Suppressor macrophage treated with lipopolysaccharide for 1 hour (primary cell): Measurements from ENCODE around the gene CBY1.

ENCODE experiments used
- DNase-seq, 3 donors: peaks; one replicate each; pipeline ENCODE4 v3.0.0-alpha.2; 2020 to 2022

CBY1 gene

DNA sequence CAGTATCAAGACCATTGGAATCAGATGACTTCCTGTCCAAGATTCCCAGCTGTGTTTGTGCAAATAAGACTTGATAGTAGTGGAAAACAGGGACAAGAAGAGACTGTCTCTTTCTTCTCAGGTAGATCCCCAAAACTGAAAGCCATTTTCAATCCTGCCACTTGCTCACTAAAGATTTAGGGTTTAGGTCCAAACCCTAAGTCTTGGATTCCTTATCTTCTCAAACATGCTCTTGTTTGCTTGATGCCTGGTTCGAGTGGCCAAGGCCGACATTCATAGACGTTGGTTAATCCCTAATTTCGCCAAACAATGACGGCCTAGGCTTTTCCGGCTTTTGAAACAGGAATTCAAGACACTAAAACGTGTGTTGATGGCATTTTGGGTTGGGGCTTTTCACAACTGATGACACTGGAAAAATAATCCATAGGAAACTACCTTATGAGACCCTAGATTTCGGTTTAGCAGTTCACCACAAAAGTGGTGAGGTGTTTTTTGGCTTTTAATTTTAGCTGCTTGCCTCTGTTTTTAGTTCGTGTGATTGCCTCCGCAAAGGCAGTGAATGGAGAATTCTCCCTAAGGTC is 48.3 kb downstream of the CBY1 start:
- DNase-seq, result peak in 2 of 3 donors; percentile 25 to 57

- DNase-seq, result peak; percentile 98 to 100 (median 100)
Measured at GRCh38 chr22:38705235-38706100, 49.0 kb downstream of the CBY1 start, which contains the start of gene GTPBP1. Gene GTPBP1, plus strand, starts transcription at chr22:38705944. Its CDS starts 12 bp downstream, at chr22:38705956.

- DNase-seq, result peak; percentile 64 to 77 (median 74)
Measured at GRCh38 chr22:38706101-38706900, 49.9 kb downstream of the CBY1 start.

GRCh38 chr22:38706901-38707195 is 50.4 kb downstream of the CBY1 start:
- DNase-seq, result peak; percentile 65 to 72 (median 68)

DNA sequence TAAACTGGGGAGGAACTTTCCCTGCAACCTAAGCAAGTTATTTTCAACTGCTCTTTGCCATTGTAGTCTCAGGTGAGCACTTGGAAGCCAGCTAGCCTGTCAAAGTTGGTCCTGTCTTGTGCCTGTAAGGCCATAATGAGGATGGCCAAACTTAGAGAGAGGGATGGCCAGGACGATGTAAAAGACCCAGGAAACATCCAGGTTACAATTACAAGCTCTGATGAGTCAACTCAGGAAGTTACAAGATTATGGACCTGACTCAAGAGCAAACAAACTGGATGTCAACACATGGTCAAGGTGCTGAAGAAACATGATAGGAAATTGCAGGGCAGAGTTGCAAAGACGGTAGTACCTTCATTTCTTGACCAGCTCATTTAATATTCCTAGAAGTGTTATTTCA is 50.9 kb downstream of the CBY1 start:
- DNase-seq, result peak; percentile 33 to 57 (median 56)

- DNase-seq, result no peak
Measured at GRCh38 chr22:38707984-38708383, 51.5 kb downstream of the CBY1 start.

DNA sequence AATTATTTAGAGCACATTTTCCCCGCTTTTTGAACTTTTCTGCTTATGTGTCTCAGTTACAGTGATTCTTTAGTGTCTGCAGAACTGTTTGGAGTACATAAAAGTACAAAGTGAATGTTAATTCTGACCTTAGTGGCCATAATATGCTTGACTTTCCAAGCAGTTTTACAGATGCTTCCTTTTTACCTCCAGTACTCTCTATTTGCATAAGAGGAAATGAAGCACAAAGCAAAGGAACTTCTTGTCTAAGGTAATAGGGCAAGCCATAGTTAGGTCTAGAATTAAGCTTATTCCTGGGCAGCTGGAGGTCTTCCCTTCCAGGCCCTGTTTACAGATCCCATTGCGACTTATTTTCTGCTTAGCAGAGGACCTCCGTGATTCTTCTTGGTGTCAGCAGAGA is 52.9 kb downstream of the CBY1 start:
- no peak for DNase-seq

GRCh38 chr22:38710351-38710750 is 53.9 kb downstream of the CBY1 start:
- no peak for DNase-seq

DNA sequence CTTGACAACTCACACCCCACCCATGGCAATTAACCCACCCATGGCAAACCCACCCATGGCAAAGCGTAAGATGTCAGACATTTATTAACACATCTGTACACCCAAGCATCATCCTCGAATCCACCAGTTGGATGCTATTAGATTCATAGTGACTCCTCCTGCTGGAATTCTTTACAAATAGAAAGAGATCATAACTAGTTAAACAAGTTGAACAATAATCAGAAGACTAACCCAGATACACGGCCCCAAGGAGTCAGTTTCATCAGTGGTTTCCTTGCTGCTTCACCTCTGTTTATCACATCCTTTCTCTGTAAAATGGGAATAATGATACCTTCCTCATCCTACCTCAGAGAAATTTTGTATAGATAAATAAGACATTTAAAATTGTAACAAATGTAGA is 54.4 kb downstream of the CBY1 start:
- DNase-seq, result no peak

DNA sequence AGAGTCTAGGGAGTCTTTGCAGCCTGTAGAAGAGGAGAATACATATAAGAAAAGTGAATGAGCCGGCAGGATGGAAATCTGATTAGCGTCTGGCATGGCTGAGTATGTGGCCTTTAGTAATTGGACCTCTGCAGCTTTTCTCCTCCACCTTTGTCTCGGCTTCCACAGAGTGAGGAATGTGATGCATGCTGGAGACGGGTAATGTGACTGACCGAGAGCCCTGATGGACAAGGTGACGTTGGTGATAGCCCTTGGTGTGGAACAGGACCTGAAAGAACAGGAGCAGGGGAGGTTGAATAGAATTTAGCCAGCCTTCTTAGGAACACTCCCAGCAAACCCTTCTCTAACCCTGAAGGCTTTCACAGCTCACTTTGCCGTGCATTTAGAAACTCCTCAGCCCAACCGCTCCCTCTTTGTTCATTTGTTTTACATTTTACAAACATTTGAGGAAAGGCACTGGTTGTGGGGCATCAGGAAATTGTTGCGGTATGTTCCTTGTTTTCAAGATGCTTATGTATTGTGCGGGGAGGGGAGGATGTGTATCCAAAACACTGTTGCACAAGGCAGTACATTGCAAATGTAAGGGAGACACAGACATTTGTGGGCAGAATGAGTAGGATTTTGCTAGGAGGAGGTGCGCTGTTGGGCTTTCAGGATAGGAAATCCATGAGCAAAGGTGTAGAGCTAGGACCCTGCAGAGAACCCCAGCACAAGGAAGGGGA is 56.2 kb downstream of the CBY1 start:
- no peak for DNase-seq

DNA sequence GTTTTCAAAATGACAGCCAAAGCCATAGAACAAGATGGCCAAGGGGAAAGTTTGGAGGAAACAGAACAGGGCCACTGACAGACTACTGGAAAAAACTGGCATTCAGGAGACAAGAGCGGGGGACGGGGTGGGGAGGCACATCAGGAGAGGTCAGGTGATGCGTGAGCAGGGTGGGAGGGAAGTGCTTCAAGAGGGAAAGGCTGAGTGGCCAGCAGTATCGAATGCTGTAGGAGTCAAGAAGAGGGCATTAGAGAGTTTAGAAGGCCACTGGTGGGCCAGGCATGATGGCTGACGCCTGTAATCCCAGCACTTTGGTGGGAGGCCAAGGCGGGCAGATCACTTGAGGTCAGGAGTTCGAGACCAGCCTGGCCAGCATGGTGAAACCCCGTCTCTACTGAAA is 57.5 kb downstream of the CBY1 start:
- no peak for DNase-seq

GRCh38 chr22:38715176-38715764 is 58.8 kb downstream of the CBY1 start:
- DNase-seq, result peak; percentile 20 to 30 (median 25)

- no peak for DNase-seq
Measured at GRCh38 chr22:38715852-38716251, 59.4 kb downstream of the CBY1 start.

DNA sequence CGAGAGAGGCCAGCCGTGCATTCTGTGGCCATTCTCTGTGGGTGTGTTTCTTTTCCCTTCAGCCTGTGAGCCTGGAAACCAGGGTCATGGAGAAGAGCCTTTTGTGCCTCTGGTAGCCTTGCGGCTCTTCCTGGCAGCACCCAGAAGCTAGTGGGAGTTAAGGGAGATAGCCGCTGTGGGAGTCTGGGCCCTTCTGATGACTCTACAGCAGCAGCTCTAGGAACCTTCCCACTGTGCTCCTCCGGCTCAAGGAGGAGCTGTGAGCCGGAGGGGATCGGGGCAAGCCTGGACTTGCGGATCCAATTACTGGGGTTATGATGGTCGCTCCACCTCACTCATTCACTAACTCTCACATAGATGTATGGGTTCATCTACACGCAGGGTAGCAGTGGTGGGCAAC is 59.8 kb downstream of the CBY1 start:
- no peak for DNase-seq

DNA sequence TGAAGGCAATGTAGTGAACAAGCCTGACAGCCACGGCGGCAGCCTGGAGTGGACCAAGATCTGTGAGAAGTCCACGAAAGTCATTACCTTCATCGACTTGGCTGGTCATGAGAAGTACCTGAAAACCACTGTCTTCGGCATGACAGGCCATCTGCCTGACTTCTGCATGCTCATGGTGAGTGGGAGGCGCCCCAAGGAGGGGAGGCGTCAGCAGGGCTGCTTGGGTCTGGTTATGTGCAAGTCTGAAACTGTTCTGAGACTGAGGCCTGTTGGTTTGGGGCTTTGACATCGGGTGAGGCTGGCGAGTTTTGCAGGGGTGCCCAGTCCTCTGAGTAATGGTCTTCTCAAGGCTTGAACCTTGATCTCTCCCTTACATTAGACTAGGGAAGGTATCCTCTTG is 60.4 kb downstream of the CBY1 start:
- no peak for DNase-seq

DNA sequence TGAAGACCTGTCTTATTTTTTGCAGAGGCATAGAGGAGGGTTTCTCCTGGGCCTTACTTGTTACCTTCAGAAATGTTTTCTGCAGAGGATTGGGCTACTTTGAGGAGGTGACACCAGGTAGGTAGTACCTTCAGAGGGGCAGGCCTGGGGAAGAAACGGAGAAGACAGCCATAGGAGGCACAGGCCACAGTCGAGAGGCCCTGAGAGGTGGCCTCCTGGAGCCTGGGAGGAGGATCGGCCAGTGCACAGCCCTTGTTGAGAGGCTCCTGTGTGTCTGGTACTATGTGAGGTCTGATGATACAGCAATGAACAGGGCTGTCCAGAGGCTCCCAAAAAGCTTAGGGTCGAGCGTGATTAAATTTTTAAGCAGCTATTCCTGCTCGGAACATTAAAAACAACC is 60.8 kb downstream of the CBY1 start:
- no peak for DNase-seq

DNA sequence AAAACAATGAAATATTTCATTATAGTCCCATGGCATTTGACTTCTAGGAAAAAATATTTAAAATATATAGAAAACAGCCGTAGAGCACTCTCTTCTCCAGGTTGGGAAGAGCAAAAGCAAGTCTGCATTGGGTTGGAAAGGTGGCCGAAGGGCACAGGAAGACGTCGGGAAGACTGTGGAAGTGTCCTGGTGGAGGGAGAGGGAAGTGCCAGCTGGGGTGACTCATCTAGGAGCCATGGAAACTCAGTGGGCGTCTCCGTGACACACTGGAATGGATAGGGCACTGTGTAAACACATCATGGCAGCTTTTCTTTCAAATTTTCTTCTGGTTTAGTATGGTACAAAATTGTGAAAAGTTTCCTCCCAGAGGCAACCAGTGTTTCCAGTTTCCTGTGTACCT is 62.0 kb downstream of the CBY1 start:
- DNase-seq, result peak; percentile 76 to 80 (median 79)

DNA sequence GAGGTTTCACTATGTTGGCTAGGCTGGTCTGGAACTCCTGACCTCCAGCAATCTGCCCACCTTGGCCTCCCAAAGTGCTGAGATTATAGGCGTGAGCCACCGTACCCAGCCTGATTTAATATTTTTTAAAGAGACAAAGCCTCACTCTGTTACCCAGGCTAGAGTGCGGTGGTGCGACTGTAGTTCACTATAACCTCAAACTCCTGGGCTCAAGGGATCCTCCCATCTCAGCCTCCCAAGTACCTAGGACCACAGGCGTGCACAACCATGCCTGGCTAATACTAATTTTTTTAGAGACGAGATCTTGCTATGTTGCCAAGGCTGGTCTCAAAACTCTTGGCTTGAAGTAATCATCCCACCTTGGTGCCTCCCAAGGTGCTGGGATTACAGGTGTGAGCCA is 62.8 kb downstream of the CBY1 start:
- DNase-seq, result no peak

DNA sequence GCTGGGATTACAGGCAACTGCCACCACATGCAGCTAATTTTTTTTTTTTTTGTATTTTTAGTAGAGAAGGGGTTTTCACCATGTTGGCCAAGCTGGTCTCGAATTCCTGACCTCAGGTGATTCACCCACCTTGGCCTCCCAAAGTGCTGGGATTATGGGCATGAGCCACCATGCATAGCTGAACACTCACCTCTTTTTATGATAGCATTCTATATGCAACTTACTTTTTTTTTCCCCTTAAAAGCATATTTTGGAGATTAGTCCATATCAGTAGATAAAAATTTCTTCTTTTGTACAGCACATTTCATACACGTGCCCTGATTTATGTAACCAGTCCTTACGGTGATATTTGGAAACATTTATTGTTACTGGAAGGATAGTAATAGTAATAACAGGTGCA is 63.9 kb downstream of the CBY1 start:
- DNase-seq, result no peak

DNA sequence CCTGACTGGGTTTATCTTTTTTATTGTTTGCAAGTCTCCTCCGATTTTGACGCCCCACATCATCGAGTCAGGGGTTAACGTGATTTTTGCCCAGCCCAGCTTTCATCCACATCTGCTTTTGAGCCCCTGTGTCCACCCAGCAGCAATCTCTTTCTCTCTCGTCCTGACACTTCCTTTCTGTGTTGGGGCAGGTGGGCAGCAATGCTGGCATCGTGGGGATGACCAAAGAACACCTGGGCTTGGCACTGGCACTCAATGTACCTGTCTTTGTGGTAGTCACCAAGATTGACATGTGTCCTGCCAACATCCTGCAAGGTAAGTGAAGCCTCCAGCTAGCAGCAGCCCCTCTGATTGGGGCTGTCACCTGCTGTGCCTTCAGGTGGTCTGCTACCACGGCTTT is 65.1 kb downstream of the CBY1 start:
- DNase-seq, result no peak
